Stimulated activated CD4-positive, alpha-beta T cell treated with anti-CD3 and anti-CD28 coated beads, Interleukin-4, amount 100 ng/mL, for 4 hours (primary cell): Measurements from ENCODE around the gene SIMC1.

Source experiments
- DNase-seq, 2 experiments: peaks; one replicate each; pipeline ENCODE4 v3.0.0-alpha.2; 2020

Gene SIMC1

GRCh38 chr5:176365351-176366231 is 127.4 kb downstream of the SIMC1 start, which contains the start of gene ARL10:
ARL10 (plus strand) TSS chr5:176365487; CDS start chr5:176365564, 77 bp downstream.
- peak; percentile 57 to 67 for DNase-seq

DNA sequence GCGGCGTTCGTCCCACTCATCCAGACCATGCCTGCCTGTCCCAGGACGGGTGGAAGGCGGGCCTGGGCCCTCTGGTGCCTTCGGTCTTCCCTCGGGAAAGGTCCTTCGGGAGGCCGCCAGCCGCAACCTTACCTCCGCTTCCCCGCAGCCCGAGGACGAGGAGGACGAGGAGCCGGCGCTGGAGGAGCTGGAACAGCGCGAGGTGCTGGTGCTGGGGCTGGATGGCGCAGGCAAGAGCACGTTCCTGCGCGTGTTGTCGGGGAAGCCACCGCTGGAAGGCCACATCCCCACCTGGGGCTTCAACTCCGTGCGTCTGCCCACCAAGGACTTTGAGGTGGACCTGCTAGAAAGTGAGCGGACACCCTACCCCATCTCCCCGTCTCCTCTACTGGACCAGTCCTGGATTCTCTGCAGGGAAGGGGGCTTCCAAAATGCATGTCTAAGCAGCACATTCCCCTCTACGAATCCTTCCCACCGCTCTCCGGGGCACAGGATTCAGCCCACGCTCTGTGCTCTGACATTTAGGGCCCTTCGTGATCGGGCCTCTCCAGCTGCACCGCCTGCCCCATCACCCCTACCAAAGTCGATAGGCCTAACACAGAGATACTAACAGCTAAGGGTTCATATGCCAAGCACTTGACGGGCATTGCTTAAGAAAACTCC is 128.1 kb downstream of the SIMC1 start:
- DNase-seq: no peak

- no peak for DNase-seq
These were observed 130.5 kb downstream of the SIMC1 start for GRCh38 chr5:176368726-176369125.

GRCh38 chr5:176369934-176370711 is 131.9 kb downstream of the SIMC1 start:
- DNase-seq: no peak

- DNase-seq: no peak
These were observed 133.7 kb downstream of the SIMC1 start for GRCh38 chr5:176371621-176372539.

GRCh38 chr5:176373100-176373818 is 135.0 kb downstream of the SIMC1 start:
- no peak for DNase-seq

DNA sequence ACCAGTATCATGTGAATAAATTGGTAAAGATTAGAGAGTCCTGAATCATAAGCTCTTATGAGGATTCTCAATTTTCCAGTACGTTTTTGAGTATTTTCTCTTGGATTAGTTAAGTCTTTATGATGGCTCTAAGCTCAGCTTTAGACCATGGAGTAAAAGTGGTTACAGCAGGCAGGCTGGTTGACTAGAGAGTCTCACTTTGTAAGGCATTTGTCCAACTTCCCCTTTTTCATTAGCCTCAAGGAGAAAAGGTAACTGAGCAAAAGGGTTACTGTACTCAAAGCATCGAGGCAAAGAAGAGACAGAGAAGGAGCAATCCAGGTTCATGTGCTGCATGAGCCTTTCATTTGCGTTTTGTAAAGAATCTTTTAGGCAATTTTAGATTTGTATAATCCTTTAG is 141.7 kb downstream of the SIMC1 start:
- no peak for DNase-seq

DNA sequence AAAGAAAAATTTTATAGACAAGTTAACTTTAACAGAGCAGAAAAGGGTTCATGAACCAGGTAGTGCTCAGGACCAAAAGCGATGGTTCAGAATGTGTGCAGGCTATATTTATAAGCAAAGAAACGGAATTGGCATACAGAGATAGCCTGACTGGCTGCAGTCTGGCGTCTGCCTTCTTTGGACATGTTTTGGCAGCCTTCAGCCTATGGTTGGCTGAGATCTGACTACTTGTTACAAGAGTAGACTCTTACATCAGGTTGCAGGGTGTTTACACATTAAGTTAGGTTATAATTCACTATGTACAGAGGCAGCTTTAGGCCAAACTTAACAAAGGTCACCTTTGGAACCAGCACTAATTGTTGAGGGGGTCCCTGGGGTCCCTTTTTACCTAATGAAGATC is 143.2 kb downstream of the SIMC1 start:
- DNase-seq: no peak

GRCh38 chr5:176381979-176382378 is 143.8 kb downstream of the SIMC1 start:
- no peak for DNase-seq

GRCh38 chr5:176382721-176383120 is 144.5 kb downstream of the SIMC1 start:
- DNase-seq: no peak

DNA sequence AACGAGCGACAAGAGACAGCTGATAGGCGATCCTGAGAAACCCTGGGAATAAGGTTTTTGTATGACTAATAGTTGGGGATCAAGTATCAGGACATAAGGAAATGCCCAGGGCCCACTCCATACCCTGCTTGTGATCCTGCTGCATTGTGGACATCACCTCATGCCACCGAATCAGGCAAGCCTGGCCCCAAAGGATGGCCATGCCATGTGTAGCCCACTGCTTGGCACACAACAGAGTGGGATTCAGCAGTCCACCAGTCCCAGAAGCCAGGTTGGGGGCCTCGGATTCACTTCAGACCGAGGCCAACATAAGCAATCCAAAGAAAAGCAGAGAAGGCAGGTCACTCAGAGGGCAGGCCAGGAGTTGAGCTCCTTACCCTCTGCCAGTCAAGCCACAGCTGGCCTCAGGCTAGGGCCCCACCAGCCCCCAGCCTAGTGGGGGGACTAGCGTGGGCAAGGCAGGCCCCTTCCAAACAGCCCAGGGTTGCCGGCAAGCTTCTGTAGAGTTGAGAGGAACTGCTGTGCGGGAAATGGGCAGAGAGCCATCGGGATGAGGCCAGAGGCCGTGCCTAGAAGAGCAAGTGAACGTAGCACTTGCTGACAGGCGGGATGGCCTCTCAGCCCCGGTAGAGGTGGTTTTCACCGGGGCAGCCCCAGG is 145.2 kb downstream of the SIMC1 start:
- DNase-seq: no peak

DNA sequence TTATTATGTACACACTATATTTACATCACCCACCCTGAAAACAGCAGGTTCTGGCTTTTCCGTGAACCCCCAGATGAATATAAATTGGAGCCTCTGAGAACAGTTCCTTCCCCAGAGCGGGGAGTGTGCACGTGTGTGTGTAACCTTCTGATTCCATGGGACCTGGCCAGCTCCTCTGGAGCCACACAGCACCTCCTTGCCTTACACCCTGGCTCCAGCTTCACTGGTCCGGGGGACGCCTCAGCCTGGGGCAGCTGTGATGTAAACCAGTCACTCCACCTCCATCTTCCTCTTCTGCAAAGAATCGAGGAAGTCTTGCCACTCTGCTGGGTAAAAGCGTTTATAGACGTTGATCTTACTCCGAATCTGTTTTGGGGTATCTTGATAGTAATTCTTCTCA is 145.7 kb downstream of the SIMC1 start:
- no peak for DNase-seq

DNA sequence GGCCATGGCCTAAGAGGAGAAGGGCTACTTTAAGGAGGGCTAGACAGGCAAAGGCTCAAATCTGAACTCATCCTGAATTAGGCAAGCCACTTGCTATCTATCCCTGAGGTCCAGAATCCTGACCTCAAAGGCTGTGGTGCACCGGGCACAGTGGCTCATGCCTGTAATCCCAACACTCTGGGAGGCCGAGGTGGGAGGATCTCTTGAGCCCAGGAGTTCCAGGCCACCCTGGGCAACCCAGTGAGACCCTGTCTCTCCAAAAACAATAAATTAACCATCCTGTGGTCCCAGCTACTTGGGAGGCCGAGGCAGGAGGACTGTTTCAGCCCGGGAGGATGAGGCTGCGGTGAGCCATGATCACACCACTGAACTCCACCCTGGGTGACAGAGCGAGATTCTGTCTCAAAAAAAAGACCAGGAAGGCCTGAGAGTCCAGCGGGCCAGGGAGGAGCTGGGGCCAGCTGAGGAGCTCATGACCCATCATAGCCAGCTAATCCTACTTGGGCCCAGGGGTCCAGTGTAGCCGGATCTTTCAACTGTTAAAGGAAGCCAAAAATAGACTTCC is 146.2 kb downstream of the SIMC1 start:
- no peak for DNase-seq

- no peak for DNase-seq
These were observed 146.8 kb downstream of the SIMC1 start for GRCh38 chr5:176384991-176385390.

DNA sequence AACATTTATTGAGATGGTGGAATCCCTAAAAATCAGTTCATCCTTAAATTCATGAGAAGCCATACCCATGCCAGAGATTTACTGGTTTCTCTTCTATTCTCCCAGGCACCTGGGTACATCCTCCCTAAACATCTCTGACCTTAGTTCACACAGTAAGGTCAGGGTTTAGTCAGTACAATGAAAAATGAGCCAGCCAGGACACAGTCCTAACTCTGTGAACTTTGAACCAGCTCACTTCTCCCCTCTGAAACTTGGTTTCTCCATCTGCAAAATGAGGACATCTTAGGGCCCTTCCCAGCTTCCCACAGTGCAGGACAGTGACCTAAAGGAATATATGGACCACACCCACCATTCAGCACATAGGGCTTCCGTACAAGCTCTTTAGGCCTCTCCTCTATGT is 148.3 kb downstream of the SIMC1 start:
- no peak for DNase-seq

- DNase-seq: no peak
These were observed 149.2 kb downstream of the SIMC1 start for GRCh38 chr5:176387384-176387925.

DNA sequence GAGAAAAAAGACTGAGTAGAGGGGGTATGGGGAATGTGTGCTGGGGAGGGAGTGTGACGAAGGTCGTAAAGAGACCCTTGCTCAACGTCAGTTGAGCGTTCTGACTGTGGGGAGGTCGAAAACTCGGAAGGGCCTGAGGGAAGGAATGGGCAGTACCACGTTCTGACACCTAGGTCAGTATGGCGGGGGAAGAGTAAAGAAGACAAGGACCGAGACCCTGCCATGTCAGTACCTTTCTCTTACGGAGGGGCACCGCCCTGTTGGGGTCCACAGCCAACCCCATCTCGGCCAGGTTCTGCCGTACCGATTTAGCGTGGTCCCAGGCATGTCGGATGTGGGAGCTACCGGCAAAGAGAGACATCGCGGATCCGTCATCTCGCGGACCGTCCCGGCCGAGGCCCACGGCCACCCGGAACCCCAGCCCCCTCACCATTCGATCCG is 149.8 kb downstream of the SIMC1 start:
- no peak for DNase-seq

DNA sequence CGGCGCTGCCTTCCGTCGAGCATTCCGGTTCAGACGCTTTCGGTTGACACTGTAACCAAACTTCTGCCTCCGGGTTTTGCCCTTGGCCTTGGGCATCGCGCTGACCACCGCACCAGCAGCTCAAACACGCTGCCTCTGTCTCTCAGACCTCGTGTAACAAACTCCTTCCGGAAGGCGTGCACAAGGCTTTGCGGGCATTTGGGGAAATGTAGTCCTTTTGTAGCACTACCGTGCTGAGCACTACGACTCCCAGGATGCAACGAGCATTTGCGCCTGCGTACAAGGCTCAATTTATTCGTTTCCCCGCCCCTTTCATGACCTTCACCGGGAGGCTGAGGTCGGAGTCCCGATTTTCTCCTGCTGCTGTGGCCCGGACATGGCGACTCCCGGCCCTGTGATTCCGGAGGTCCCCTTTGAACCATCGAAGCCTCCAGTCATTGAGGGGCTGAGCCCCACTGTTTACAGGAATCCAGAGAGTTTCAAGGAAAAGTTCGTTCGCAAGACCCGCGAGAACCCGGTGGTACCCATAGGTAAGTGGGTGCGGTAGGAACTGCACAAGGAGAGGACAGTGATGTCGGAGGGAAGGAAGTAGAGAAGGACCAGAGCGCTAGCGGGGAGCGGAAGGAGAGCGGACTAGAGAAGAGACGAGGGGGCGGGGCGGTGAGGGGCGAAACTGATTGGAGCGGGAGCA is 150.4 kb downstream of the SIMC1 start, which contains the start of the genes HIGD2A and NOP16:
HIGD2A (plus strand) TSS at position 308 of the 691 bp plus-strand sequence; CDS start at position 377, 69 bp downstream.
NOP16 (minus strand) TSS at position 155 of the 691 bp plus-strand sequence; CDS start at position 96, 59 bp downstream.
- peak; percentile 99 for DNase-seq
